ENCODE measurements around the gene GAS7.

DNA sequence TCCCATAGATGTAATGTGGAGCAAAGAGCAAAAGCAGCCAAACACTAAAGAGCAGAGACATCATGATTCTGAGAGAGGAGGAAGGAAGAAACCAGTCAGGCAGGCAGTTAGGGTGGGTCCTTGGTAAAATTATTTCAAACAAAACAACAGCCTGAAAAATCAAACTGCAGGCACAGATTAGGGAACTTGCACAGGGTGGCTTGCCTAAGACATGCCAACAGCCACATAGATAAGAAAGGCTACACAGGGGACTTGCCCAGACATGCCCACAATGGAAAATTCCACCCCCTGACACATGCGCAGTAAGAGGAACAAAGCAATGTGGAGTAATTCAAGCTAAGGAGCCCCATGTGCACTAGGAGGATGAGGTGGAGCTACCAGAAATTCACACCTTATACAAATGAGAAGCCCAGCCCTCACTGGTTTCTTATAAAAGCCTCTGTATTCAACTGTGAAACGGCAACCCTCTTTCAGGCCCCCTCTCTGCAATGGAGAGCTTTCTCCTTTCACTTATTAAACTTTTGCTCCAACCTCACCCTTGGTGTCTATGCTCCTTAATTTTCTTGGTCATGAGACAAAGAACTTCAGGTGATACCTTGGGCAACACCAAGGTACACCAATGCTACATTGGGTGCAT lies 7.3 kb upstream of the GAS7 start:
- TF ChIP-seq POLR2AphosphoS5 (IDR thresholded peaks at IDR 0.05) (no peak), EP300 (IDR thresholded peaks at IDR 0.05) (no peak), POLR2A (IDR thresholded peaks at IDR 0.05) (no peak)
- TF ChIP-seq, protein P1, sequence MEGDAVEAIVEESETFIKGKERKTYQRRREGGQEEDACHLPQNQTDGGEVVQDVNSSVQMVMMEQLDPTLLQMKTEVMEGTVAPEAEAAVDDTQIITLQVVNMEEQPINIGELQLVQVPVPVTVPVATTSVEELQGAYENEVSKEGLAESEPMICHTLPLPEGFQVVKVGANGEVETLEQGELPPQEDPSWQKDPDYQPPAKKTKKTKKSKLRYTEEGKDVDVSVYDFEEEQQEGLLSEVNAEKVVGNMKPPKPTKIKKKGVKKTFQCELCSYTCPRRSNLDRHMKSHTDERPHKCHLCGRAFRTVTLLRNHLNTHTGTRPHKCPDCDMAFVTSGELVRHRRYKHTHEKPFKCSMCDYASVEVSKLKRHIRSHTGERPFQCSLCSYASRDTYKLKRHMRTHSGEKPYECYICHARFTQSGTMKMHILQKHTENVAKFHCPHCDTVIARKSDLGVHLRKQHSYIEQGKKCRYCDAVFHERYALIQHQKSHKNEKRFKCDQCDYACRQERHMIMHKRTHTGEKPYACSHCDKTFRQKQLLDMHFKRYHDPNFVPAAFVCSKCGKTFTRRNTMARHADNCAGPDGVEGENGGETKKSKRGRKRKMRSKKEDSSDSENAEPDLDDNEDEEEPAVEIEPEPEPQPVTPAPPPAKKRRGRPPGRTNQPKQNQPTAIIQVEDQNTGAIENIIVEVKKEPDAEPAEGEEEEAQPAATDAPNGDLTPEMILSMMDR (IDR thresholded peaks at IDR 0.05), result no peak
